Tibial artery (tissue), 4 donors: ENCODE data around the gene BHLHE23.

ENCODE experiments used
- DNase-seq, 2 donors: peaks; one replicate each; pipeline ENCODE4 v3.0.0-alpha.2; 2019
- H3K27ac ChIP-seq, 2 donors: fragments of 200-600 bp; sonication (generic) in 1 of 2; 1 replicate in 1 of 2; 2 replicates in 1 of 2; pipeline ENCODE4 v1.5.1; 2018 to 2019; ENCODE audit warnings: mild to moderate bottlenecking in 1 of 2
- H3K27me3 ChIP-seq, 2 donors: fragments of 200-600 bp; sonication (generic) in 1 of 2; one replicate each; pipeline versions ENCODE4 v1.5.1 to v1.6.0; 2016 to 2019
- H3K36me3 ChIP-seq, 3 donors: fragments of 200-600 bp; sonication (generic) in 2 of 3; one replicate each; pipeline ENCODE4 v1.5.1; 2016 to 2019; ENCODE audit warnings: mild to moderate bottlenecking in 2 of 3
- H3K4me1 ChIP-seq, 4 donors: fragments of 200-600 bp; sonication (generic) in 2 of 4; 1 replicate in 3 of 4; 2 replicates in 1 of 4; pipeline ENCODE4 v1.5.1; 2016 to 2019
- H3K4me3 ChIP-seq, 2 donors: fragments of 200-600 bp; sonication (generic) in 1 of 2; 1 replicate in 1 of 2; 2 replicates in 1 of 2; pipeline ENCODE4 v1.5.1; 2018 to 2019; ENCODE audit warnings: mild to moderate bottlenecking in 2 of 2
- H3K9me3 ChIP-seq, 3 donors: fragments of 200-600 bp; sonication (generic) in 1 of 3; one replicate each; pipeline ENCODE4 v1.5.1; 2016 to 2019
- CTCF ChIP-seq, 2 experiments: fragments of 200-600 bp in 1 of 2; fragments of 450-650 bp in 1 of 2; IDR thresholded peaks; one replicate each; pipeline ENCODE4 v1.5.1; 2017 to 2019; ENCODE audit warnings: antibody characterized with exemption in 2 of 2, mild to moderate bottlenecking in 1 of 2, moderate library complexity in 1 of 2
- intact Hi-C: fragments of 100-400 bp; cut with DNase I; formaldehyde crosslinking; loops from one replicate; pipeline ENCODE4 v1.15.0; 2023; ENCODE audit warnings: low total_unique reads

Gene BHLHE23

GRCh38 chr20:62985444-62985778 is 21.4 kb downstream of the BHLHE23 start:
- Histone ChIP-seq H3K9me3 (no peaks in the 10 kb centered on the region), H3K27me3 (peaks cover 0 to 84% of the 10 kb centered on the region in 2 donors), H3K36me3 (no peaks in the 10 kb centered on the region), H3K4me3 (no peak overlapping the region), H3K4me1 (no peaks in the 10 kb centered on the region), H3K27ac (no peak overlapping the region)
- intact Hi-C loops = no loop called here
- no peak for DNase-seq
- TF ChIP-seq CTCF (IDR thresholded peaks at IDR 0.05) = no peak

- no peak overlapping the region for H3K27ac ChIP-seq
- no peaks in the 10 kb centered on the region for H3K4me1 ChIP-seq
- intact Hi-C loops = no loop called here
- peaks cover 0 to 85% of the 10 kb centered on the region in 2 donors for H3K27me3 ChIP-seq
- H3K9me3 ChIP-seq = no peaks in the 10 kb centered on the region
- no peak overlapping the region for H3K4me3 ChIP-seq
- no peaks in the 10 kb centered on the region for H3K36me3 ChIP-seq
- no peak for DNase-seq
- TF ChIP-seq CTCF (IDR thresholded peaks at IDR 0.05) = no peak
Measured at GRCh38 chr20:62984666-62985443, 21.9 kb downstream of the BHLHE23 start.

- no peaks in the 10 kb centered on the region for H3K4me1 ChIP-seq
- no peak overlapping the region for H3K4me3 ChIP-seq
- H3K27ac ChIP-seq = no peak overlapping the region
- no peaks in the 10 kb centered on the region for H3K36me3 ChIP-seq
- no peak for DNase-seq
- intact Hi-C loops = no loop called here
- no peaks in the 10 kb centered on the region for H3K9me3 ChIP-seq
- peaks cover 0 to 96% of the 10 kb centered on the region in 2 donors for H3K27me3 ChIP-seq
- no peak for TF ChIP-seq CTCF (IDR thresholded peaks at IDR 0.05)
Measured at GRCh38 chr20:62983210-62983609, 23.6 kb downstream of the BHLHE23 start.

- no peak overlapping the region for H3K27ac ChIP-seq
- no peaks in the 10 kb centered on the region for H3K9me3 ChIP-seq
- no peak for TF ChIP-seq CTCF (IDR thresholded peaks at IDR 0.05)
- no peak for DNase-seq
- peaks cover 0 to 99% of the 10 kb centered on the region in 2 donors for H3K27me3 ChIP-seq
- no peaks in the 10 kb centered on the region for H3K4me1 ChIP-seq
- H3K36me3 ChIP-seq = no peaks in the 10 kb centered on the region
- intact Hi-C loops = no loop called here
- no peak overlapping the region for H3K4me3 ChIP-seq
Measured at GRCh38 chr20:62982124-62983075, 24.4 kb downstream of the BHLHE23 start.

- Histone ChIP-seq H3K36me3 (no peaks in the 10 kb centered on the region), H3K4me3 (no peak overlapping the region), H3K27me3 (peaks cover 0 to 99% of the 10 kb centered on the region in 2 donors), H3K9me3 (no peaks in the 10 kb centered on the region), H3K27ac (no peak overlapping the region), H3K4me1 (no peaks in the 10 kb centered on the region)
- TF ChIP-seq CTCF (IDR thresholded peaks at IDR 0.05) = no peak
- DNase-seq = no peak
- intact Hi-C loops = no loop called here
Measured at GRCh38 chr20:62980970-62981369, 25.8 kb downstream of the BHLHE23 start.
